Measurements from ENCODE around the gene FOXK1. TPM values are rescaled to one million over a fixed set of nuclear protein-coding genes. Genes with fewer than 3 reads are reported as not detected.

The FOXK1 gene
- total and polyA plus RNA-seq, 12 donors: 4.8 to 63.1 (median 36.1) TPM

DNA sequence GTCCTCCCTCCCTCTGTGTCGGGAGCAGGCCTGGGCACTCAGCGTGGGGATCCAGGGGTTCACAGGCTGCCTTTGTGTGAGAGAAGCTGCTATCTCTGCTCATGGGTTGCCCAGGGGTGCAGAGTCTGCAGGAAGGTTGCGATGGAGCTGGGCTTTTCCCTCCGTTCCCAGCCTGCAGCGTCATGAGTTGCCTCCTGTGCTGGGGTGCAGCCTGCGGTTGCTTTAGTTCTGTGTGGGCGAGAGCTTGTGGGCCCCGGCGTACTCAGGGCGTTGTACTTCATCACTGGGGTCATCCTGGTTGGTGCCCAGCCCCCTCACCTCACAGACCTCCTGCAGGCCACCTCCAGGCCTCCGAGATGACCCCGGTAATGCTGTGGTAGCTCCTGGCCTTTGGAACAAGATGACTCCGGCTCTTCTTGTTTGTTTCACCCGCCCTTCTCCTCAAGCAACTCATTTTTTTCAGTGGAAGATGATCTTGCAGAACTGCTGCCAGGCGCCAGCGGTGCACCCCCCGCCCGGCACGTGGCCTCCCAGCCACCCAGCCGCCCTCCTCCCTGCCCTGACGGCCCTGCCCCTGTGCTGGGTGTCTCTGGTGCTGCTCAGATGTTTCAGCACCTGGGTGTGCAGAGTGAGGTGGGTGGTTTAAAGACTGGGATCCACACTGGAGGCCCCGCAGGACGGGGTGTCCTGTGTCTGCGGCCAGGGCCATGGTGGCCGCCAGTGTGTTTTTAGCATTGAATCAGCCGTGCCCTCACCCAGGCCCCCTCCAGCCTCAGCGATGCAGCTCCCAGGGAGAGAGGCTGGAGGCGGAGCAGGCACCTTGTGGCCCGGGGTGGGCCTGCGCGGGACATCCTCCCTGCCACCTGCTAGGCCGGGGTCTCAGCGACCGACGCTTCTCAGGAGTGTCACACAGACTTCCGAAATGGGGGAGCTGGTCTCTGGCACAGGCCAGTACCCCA is 100.5 kb downstream of the FOXK1 start:
- 93 to 95% (median 94%) methylated on average over 16 to 36 of the region's 36 CpGs for WGBS, 4 donors
- H3K27me3 ChIP-seq: no peaks in the 10 kb centered on the region
- DNase-seq: no peak
- no peaks in the 10 kb centered on the region for H3K9me3 ChIP-seq (replicated peaks in 1 of 3)
- H3K4me3 ChIP-seq: no peak overlapping the region
- TF ChIP-seq CTCF (IDR thresholded peaks at IDR 0.05): no peak
- H3K4me1 ChIP-seq (replicated peaks in 1 of 2): peaks cover 3 to 8% of the 10 kb centered on the region in 2 donors
- no peak overlapping the region for H3K27ac ChIP-seq
- peaks cover 0 to 72% of the 10 kb centered on the region in 2 donors for H3K36me3 ChIP-seq (replicated peaks in 1 of 2)
- intact Hi-C loops (cut with DNase I): no loop called here

DNA sequence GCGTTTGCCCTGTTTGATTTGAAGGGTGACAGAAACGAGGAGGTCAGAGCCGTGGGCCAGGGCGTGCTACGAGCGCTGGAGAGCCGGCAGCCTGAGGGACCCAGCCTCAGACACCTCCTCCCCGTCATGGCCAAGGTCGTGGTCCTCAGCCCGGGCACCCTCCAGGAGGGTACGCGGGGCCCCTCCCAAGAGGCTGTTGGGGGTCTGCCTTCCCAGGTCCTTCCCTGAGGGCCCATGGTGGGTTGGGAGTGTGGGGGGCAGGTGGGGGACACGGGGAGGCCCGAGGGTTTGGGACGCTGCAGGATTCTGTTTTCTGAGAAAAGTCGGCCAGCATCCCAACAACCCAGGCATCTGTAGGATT is 101.2 kb downstream of the FOXK1 start:
- Histone ChIP-seq H3K4me3 (no peak overlapping the region), H3K36me3 (replicated peaks in 1 of 2) (peaks cover 0 to 78% of the 10 kb centered on the region in 2 donors), H3K27me3 (no peaks in the 10 kb centered on the region), H3K4me1 (replicated peaks in 1 of 2) (peaks cover 0 to 3% of the 10 kb centered on the region in 2 donors), H3K9me3 (replicated peaks in 1 of 3) (no peaks in the 10 kb centered on the region), H3K27ac (no peak overlapping the region)
- no peak for TF ChIP-seq CTCF (IDR thresholded peaks at IDR 0.05)
- no peak for TF ChIP-seq POLR2A (IDR thresholded peaks at IDR 0.05)
- 86 to 91% (median 87%) methylated on average over 9 to 16 of the region's 16 CpGs for WGBS, 4 donors
- intact Hi-C loops (cut with DNase I): no loop called here
- DNase-seq: no peak

DNA sequence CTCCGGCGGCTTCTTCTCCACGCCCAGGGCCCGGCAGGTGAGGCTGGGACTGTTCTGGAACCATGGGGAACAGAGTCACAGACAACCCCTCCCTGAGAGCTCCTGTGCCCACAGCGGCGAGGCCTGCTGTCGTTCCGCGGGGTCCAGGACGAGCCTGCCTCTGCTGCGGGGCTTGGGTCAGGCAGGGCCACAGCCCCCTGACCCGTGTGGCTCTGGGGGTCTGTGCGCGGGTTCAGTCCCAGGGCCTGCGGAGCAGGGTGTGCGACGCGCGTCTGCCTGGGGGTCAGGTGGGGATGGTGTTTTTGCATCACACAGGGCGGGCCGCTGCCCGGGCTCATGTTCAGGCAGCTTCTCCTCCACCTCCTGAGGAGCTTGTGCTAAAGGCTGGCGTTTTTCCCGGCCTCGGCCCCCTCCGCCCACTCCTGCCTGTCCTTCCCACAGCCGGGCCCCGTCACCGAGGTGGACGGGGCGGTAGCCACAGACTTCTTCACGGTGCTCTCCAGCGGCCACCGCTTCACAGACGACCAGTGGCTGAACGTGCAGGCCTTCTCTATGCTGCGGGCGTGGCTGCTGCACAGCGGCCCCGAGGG is 101.8 kb downstream of the FOXK1 start:
- peaks cover 0 to 84% of the 10 kb centered on the region in 2 donors for H3K36me3 ChIP-seq (replicated peaks in 1 of 2)

More for the DNA sequence above, 101.8 kb downstream of the FOXK1 start:
- H3K4me3 ChIP-seq: no peak overlapping the region
- no peaks in the 10 kb centered on the region for H3K9me3 ChIP-seq (replicated peaks in 1 of 3)
- DNase-seq: no peak
- no peaks in the 10 kb centered on the region for H3K27me3 ChIP-seq
- no peak overlapping the region for H3K27ac ChIP-seq
- 89 to 95% (median 91%) methylated on average over 8 to 40 of the region's 40 CpGs; no CpG with 5 or more reads in 1 of the 4 donors for WGBS, 4 donors
- intact Hi-C loops (cut with DNase I): no loop called here
- TF ChIP-seq CTCF (IDR thresholded peaks at IDR 0.05) (no peak), POLR2A (IDR thresholded peaks at IDR 0.05) (no peak)
- H3K4me1 ChIP-seq (replicated peaks in 1 of 2): no peaks in the 10 kb centered on the region

All from adrenal gland (tissue), 12 donors.